ENCODE measurements around the gene DLX4.

DLX4 gene

GRCh38 chr17:50020841-50021599, 52.0 kb downstream of the DLX4 start:
- DNase-seq: no peak

- no peak for DNase-seq
Observed at GRCh38 chr17:50021681-50022370, 52.8 kb downstream of the DLX4 start.

- DNase-seq: no peak
Observed at GRCh38 chr17:50022463-50023130, 53.6 kb downstream of the DLX4 start.

GRCh38 chr17:50023520-50023919, 54.5 kb downstream of the DLX4 start:
- no peak for DNase-seq

Data from NCI-H1694 (cell line).